VCaP (cell line): ENCODE measurements around the gene GPR148.
"Not testable (repeated sequence)": the region's sequence is repeated elsewhere in the genome, so short reads cannot be mapped to it uniquely, and the experiment has no call there.

Source experiments
- H3K27ac ChIP-seq: fragments of 450-650 bp; 2 replicates; pipeline ENCODE4 v1.5.1; 2017
- TF ChIP-seq, protein P1 (sequence below): fragments of 450-650 bp; conservative IDR thresholded peaks from 2 replicates; pipeline ENCODE4 v1.5.1; 2017; ENCODE audit warnings: mild to moderate bottlenecking, moderate library complexity

The GPR148 gene, protein sequence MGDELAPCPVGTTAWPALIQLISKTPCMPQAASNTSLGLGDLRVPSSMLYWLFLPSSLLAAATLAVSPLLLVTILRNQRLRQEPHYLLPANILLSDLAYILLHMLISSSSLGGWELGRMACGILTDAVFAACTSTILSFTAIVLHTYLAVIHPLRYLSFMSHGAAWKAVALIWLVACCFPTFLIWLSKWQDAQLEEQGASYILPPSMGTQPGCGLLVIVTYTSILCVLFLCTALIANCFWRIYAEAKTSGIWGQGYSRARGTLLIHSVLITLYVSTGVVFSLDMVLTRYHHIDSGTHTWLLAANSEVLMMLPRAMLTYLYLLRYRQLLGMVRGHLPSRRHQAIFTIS

DNA sequence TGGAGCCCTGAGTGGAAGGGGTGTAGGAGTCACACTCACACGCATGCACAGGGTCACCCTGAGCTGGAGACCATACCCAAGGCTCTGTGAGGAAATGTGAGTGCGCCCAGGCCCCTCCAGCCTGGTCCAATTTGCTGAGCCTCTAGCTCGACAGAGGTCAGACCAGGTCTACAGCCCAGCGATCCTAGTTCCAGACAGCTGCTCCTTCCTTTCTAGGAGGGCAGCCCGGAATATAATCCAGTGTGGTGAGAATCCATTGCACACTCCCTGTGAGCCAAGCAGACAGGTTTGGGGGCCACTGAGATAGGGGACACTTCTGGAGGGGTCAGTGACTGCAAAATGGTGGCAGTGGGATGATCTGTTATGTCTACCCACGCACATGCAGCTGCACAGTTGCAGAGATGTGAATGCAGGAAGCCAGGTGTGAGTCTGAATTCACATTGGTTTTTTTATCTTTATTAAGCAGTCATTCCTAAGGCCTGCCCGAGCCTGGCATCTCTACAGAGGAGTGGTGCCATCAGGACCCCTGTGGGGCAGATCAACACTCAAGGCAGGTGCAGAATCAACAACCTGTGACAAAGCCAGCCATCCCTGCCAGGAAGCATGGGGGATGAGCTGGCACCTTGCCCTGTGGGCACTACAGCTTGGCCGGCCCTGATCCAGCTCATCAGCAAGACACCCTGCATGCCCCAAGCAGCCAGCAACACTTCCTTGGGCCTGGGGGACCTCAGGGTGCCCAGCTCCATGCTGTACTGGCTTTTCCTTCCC is at the start of gene GPR148:
Gene GPR148, plus strand, starts transcription at position 522 of the 768 bp plus-strand sequence. Its CDS starts 82 bp downstream, at position 604.
- TF ChIP-seq, protein P1, sequence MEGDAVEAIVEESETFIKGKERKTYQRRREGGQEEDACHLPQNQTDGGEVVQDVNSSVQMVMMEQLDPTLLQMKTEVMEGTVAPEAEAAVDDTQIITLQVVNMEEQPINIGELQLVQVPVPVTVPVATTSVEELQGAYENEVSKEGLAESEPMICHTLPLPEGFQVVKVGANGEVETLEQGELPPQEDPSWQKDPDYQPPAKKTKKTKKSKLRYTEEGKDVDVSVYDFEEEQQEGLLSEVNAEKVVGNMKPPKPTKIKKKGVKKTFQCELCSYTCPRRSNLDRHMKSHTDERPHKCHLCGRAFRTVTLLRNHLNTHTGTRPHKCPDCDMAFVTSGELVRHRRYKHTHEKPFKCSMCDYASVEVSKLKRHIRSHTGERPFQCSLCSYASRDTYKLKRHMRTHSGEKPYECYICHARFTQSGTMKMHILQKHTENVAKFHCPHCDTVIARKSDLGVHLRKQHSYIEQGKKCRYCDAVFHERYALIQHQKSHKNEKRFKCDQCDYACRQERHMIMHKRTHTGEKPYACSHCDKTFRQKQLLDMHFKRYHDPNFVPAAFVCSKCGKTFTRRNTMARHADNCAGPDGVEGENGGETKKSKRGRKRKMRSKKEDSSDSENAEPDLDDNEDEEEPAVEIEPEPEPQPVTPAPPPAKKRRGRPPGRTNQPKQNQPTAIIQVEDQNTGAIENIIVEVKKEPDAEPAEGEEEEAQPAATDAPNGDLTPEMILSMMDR, result no peak
- H3K27ac ChIP-seq, result peak within 1 kb of the TSS; percentile 82

DNA sequence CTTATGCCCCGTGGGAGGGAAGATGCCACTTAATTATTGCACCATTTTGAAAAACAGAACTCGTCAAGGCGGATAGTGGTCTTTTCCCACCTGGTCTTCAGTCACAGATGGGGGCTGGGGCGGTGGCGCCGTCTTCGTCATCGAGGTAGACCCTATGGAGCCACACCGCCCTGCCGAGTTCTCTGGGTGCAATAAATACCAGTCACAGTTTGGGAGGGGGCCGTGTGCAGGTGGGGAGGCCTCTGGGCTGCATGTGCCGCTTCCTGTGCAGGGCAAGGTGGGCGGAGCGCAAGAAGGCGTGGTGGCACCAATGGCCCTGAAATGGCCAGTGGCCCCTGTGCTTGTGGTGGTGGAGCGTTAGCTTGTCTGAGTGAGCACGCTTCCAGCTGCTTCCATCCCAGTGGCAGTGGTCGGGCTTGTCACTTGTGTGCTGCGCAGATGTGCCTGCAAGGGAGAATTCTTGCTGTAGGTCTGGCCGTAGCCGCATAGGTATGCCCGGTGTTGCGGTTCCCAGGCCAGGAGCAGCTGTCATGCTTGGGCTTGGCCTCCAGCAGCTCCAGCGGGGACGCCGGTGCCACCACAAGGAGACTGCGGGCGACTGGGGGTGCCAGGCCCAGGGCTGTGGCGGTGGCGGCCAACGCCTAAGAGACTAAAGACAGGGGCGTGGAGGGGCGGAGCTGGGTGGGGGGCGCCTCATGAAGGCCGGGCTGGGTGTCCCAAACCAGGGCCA is 36.7 kb upstream of the GPR148 start:
- not testable (repeated sequence) for H3K27ac ChIP-seq

DNA sequence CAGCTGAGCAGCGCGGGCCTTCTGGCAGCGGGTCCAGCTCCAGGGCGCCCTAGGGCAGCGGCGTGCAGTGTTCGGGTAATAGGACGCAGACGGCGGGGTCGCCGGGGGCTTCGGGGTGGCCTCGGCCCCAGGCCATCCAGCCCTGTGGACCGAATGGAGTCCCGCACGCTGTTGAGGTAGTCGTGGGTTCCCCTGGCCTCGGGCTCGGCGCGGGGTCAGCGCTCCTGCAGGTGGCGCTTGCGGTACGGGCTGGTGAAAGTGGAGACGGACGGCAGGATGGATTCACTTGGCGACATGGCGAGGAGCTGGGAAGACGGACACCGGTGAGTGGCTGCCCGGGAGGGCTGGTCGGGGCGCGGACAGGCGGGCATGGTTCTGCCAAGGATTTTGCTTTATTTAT is 35.4 kb upstream of the GPR148 start:
- H3K27ac ChIP-seq, result not testable (repeated sequence)

DNA sequence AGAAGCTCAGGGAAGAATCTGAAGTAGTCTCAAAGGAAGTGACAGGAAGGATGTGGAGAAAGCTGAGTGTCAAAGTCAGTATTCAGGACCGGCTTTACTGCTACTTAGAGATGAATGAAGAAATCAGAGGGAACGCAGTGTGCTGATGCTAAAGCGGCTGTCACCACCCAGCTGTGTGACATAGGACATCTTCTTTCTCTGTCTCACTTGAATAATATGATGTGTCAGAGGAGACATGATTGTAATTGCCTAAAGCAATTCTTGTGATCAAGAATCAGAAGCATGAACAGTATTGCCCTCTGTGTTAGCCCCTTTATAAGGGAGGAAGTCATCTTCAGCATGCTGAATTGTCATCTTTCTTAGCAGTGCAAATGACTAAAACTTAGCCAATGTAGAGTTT is 25.6 kb upstream of the GPR148 start:
- not testable (repeated sequence) for H3K27ac ChIP-seq

DNA sequence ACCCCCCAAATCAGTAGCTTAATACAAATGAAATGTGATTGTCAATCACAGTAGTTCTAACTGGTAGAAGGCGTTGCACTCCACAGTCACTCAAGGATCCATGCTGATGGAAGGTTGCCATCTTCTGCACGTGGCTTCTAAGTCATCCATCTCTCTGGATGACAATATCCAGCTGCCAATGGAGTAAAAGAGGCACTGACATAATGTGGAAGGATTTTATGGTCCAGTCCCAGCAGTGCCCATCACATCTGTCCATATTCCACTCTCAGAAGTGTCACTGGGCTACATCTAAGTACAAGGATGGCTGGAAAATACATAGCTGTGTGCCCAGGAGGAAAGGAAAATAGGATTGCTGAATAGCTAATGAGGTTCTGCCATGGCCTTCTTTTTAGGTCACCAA is 14.1 kb upstream of the GPR148 start:
- H3K27ac ChIP-seq, result not testable (repeated sequence)

DNA sequence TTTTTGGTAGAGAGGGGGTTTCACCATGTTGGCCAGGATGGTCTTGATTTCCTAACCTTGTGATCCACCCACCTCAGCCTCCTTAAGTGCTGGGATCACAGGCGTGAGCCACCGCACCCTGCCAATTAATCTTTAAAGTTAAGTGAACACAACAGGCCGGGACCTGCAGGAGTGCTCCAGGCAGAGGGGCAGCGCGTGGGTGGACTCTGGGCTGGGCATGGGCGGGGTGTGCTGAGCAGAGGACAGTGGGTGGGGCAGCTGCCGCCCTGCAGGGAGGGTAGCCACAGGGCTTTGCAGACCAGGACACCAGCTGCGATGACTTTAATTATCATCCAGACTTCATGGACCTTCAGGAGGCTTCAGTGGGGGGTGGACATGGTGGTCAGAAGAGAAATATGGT is 8.8 kb upstream of the GPR148 start:
- TF ChIP-seq, protein P1, result no peak
- H3K27ac ChIP-seq, result no peak overlapping the region

DNA sequence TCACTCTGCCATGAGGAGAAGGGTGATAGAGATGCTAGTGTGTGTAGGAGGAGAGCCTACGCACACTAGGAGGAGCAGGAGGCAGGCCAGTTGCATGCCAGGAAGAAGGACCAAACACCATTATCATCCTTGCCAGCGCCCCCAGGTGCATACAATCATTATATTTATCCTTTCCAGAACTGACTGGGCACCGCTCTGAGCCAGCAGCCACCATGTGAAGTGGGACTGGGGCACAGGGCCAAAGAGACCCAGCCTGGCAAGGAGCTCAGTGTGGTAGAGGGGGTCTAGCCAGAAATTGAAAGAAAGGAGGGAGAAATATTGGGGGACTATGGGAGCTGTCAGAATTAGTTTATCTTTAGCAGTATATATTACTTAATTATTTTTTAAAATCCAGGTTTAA is 8.3 kb upstream of the GPR148 start:
- no peak overlapping the region for H3K27ac ChIP-seq
- TF ChIP-seq, protein P1, result no peak

DNA sequence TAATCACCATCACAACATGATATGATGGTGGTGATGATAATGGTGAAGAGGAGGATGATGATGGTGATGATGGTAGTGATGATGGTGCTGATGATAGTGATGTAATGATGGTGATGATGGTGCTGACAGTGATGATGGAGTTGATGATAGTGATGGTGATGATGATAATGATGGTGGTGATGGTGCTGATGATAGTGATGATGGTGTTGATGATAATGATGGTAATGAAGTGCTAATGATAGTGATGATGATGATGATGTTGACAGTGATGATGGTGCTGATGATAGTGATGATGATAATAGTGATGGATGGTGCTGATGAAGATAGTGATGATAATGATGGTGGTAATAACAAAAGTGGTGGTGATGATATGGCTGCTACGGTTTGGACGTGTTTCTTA is 4.4 kb upstream of the GPR148 start:
- H3K27ac ChIP-seq, result no peak overlapping the region
- TF ChIP-seq, protein P1, result no peak

DNA sequence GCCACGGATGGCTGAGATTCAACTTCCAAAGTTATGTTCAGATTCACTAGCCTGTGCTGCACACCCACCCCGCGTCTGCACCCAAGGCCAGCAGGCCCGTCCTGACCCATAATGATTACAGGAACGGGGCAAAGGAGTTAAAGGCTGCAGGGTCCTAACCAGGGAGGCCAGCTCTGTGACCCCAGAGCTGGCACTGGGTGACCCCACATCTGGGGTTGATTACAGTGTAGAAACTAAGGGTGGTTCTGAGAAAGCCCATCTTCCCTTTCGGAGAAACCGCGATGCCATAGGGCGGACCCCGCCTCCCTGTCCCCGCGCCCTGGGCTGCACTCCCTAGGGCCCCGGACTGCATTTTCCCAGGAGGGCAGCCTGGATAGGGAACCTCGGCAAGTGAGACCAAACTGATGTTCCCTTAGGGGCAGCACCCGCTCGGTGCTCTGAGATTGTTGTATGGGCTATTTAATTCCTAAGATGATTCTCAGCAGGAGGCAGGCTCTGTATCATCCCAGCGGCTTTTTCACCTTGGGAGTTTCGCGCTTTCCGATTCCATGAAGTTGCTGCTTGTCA is 2.2 kb upstream of the GPR148 start:
- TF ChIP-seq, protein P1, result no peak
- peak overlapping the region; percentile 82 for H3K27ac ChIP-seq
